HS-5 (cell line): Measurements from ENCODE around the gene PNKD.

ENCODE experiments used
- DNase-seq: peaks from one replicate; pipeline ENCODE4 v3.0.0-alpha.2; 2012; ENCODE audit warnings: low read depth

PNKD gene, protein sequence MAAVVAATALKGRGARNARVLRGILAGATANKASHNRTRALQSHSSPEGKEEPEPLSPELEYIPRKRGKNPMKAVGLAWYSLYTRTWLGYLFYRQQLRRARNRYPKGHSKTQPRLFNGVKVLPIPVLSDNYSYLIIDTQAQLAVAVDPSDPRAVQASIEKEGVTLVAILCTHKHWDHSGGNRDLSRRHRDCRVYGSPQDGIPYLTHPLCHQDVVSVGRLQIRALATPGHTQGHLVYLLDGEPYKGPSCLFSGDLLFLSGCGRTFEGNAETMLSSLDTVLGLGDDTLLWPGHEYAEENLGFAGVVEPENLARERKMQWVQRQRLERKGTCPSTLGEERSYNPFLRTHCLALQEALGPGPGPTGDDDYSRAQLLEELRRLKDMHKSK

DNA sequence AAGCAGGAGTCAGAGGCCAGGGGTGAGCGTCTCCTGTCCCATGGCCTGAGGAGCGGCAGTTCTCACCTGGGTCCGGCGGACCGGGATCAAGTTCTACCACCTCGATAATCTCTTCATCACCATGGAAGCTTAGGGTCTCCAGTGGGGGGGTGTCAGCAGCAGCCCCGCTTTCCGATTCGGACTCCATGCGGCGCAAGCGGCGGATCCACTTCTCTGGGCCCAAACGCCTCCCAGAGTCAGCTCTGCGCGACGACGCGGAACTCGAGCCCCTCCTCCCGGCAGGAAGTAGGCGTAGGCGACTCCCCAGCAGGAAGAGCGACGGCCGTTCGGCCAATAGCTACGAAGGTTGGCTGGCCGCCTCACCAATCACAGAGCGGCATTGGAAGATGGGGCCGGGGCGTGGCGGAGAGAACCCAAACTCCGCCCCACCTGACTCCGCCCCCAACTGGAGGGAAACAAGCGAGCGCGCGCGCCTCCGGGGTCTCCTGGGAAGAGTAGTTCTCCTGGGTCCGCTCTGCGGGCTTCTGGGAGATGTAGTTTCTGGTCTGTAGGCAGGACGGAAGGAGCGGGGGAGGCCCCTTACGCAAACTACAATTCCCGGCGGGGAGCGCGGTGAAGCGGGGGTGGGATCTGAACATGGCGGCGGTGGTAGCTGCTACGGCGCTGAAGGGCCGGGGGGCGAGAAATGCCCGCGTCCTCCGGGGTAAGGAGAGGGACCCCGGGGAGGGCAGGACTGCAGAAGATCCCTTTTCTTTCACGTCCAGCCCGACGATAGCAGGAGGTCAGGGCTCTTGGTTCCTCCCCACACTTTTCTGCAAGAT lies at the start of gene PNKD, which contains the start of gene AAMP:
Gene PNKD, plus strand, starts transcription at position 620 of the 821 bp plus-strand sequence. Its CDS starts 17 bp downstream, at position 637.
Gene AAMP, minus strand, starts transcription at position 238 of the 821 bp plus-strand sequence. Its CDS starts 51 bp downstream, at position 187.
- peak; percentile 97 for DNase-seq

GRCh38 chr2:218221000-218221399 lies 49.3 kb upstream of the PNKD start:
- no peak for DNase-seq

GRCh38 chr2:218223046-218223445 lies 47.3 kb upstream of the PNKD start:
- DNase-seq = no peak

GRCh38 chr2:218224186-218224585 lies 46.1 kb upstream of the PNKD start:
- no peak for DNase-seq

- no peak for DNase-seq
These were observed 43.4 kb upstream of the PNKD start for GRCh38 chr2:218226903-218227302.

GRCh38 chr2:218228366-218229090 lies 41.8 kb upstream of the PNKD start:
- DNase-seq = no peak

DNA sequence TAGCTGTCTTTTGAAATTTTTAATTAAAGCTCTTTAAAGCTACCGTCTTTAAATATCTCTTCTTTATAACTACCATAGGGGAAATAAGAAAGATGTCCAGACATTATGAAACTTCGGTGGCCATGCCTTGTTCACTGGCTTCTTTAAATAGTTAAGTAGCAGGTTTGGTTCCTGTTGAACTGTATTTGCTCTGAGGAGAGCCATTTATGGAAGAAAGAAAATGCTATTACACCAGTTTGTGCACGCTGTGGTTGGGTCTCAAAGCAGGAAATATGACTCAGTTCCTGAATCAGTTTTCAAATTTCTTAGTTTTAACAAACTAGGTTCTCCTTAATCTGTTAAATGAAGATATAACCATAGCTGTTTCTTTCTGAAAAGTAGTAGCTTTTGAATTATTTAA lies 41.1 kb upstream of the PNKD start:
- DNase-seq = peak; percentile 69

DNA sequence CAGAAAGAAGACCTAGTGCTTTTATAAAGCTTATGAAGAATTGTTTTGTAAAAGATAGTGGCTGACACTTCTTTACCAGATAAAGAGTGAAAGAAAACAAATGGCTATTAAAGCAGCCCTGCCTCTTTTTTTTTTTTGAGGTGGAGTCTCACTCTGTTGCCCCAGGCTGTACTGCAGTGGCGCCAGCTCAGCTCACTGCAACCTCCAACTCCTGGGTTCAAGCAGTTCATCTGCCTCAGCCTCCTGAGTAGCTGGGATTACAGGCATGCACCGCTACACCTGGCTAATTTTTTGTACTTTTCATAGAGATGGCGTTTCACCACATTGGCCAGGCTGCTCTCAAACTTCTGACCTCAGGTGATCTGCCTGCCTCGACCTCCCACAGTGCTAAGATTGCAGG lies 40.5 kb upstream of the PNKD start:
- DNase-seq = no peak

GRCh38 chr2:218230882-218231281 lies 39.4 kb upstream of the PNKD start:
- no peak for DNase-seq

DNA sequence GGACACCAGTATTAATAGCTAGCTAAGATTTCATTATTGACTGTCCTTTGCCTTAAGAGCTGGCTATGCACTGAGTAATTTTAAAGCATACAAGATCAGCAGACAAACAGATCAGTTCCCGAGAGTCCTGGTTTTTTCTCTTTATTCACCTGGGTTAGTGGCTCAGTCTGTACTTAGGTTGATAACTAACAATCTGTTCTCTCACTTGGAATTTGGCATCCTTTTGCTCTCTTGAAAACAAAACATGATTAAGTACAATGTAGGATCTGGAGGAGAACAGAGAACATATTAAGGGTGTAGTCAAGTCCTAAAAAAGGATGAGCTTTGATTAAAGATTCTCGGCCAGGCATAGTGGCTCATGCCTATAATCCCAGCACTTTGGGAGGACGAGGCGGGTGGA lies 36.8 kb upstream of the PNKD start:
- no peak for DNase-seq

DNA sequence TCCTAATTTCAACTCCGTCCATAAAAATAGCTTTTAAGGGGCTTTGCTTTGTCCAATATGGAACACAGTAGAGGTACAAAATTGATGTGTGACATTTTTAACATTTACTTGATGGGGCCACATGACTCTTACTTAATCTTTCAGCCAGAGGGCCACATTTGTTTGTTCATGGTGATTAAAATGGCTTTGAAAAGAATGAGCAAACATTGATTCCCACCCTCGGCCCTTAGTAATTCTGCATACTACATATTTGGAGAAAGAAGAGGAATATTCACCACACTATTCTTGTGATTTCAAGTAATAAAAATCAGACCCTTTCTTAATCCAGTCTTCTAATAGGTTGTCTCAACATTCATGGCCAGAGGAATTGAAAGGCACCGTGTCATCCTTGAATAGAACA lies 35.8 kb upstream of the PNKD start:
- DNase-seq = no peak

- DNase-seq = no peak
These were observed 35.3 kb upstream of the PNKD start for GRCh38 chr2:218235017-218235416.

DNA sequence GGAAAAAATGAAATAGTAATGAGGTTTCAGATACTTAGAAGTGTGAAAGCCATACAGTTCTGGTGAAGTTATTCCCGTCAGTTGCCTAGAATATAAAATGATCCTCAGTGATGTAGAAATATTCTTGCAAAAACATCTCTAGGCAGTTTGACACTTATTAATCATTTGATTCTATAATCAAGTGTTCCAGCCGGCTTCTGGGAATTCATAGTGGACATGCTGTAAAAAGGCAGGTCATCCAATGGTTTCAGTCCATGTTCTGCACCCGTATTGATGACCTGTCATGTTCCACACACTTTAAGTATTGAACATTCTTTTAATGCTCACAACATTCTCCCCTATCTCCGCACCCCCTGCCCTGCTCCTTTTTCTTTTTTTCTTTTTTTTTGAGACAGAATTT lies 33.5 kb upstream of the PNKD start:
- DNase-seq = no peak

DNA sequence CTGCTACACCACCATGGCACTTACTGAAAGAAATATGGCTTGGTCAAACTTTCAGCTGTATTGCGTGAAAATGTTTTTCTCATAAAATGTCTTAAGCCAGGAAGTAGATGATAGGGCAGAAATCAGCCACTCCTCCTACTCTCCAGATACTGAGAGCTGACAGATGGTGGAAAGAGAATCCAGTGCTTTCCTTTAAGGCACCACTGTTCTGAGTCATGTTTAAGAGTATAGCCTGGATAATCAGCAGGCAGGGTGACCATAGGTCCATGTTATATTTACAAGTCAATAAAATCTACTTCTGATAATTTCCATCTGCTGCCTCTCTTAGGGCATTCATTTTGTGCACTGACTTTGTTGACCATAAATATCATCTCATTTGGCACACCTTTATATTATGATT lies 31.4 kb upstream of the PNKD start:
- no peak for DNase-seq

- DNase-seq = no peak
These were observed 26.1 kb upstream of the PNKD start for GRCh38 chr2:218244204-218244603.

DNA sequence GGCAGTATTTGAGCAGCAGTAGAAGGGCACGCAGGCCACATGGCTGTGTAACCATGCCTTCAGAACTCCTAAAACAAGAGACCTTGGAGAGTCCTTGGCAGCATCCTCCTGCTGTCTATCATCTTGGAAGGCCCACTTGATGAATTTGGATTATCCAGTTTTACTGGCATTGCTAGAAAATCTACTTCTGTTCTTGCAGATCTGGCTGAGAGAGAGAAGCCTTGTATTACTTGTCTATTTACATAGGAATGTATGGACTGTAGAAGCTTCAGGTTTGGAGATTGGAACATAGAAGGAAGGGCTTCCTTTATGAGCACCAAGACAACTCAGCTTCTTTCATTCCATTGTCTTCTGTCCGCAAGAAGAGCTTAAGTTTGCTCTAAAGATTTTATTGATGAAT lies 25.7 kb upstream of the PNKD start:
- DNase-seq = no peak

- no peak for DNase-seq
These were observed 25.1 kb upstream of the PNKD start for GRCh38 chr2:218245214-218245613.

DNA sequence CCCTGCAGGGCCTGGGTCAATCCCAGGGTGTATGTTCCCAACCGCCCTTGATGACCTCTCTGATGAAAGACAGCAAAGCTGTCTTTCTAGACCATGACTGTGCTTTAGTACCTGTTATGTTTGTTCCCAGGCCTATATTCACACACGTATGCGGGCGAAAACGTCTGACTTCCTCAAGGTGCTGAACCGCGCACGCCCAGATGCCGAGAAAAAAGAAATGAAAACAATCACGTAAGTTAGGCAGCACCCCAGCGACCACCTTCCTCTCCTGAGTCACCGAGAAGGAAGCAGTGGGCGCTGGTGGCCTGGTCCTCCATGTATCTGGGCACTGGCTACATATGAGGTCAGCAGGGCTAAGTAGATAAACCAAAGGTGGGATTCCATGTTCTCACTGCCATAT lies 20.6 kb upstream of the PNKD start:
- DNase-seq = no peak

DNA sequence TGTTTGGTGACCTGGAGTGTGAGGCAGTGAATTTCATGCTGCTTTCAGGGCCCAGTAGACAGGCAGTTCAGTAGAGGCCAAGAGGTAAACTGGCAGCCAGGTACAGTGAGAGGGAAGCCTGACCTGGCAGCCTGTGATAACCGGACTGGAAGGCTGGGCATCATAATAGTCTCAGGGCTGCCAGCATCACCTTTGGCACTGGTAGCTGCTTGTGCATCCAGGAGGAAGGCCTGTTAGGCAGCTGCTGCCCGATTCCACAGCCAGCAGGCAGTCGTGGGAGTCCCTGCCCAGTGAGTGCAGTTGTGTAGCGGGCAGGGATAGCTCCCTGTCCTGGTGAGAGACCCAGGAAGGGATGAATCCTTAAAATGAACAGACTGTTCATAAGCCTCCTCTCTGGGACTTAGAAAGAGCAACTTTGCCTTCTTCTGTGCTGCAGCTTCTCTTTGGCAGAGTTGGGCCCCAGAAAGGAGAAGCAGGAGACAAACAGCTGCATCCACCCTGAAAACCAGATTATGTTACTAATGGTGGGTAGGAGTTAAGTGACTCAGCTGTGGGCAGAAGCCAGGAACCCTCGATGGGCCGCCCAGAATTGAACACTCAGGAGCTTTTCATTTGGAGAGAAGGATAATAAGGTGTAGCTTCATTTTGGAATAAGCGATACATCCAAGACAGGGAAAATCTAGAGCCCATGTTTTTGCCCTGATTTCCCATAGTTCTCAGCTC lies 17.6 kb upstream of the PNKD start:
- no peak for DNase-seq

DNA sequence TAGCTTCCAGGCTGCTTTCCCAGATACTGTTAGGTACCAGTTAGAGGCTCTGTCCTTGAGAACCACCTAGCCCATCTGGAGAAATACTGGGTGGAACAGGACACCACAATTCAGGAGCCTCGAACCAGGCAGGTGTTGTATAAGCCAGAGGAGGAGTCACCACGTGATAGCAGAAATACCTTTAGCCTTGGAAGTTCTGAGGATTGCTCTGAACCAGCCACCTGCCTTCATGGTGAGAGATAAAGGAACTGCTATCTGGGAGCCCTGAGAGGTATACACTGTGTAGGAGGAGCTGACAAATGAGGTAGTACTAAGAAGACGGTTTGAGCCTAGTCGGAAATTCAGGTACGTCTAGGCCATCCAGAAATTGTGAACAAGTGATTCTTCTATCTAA lies 17.1 kb upstream of the PNKD start:
- DNase-seq = no peak

GRCh38 chr2:218255446-218255845 lies 14.9 kb upstream of the PNKD start:
- DNase-seq = peak; percentile 90
